Placental epithelial cell (primary cell): ENCODE results near the gene MON1A. TPM values are rescaled to one million over a fixed set of nuclear protein-coding genes. Genes with fewer than 3 reads are reported as not detected.

Source experiments
- small RNA-seq: library from RNA; depleted of rRNA; stranded (forward); fragments of <200 nt; gene quantifications from one replicate; pipeline ENCODE3, GENCODE V24; 2012
- total RNA-seq: library from RNA; depleted of rRNA; stranded (reverse); fragments of >200 nt; gene quantifications from 2 replicates; pipeline ENCODE4 v1.2.3, GENCODE V29; 2012

MON1A gene
- total RNA-seq, result 5.5 and 10.0 TPM in 2 replicates

GRCh38 chr3:49929291-49930167 lies at the start of gene MON1A:
Gene MON1A (minus strand): TSS chr3:49929811. CDS start chr3:49913346, 16,465 bp downstream.

GRCh38 chr3:49939858-49940666 lies 10.5 kb upstream of the MON1A start, which contains the start of gene RBM6:
Gene RBM6 (plus strand): TSS chr3:49940150. CDS start chr3:49962642, 22,492 bp downstream.

GRCh38 chr3:49903451-49904424 lies 25.9 kb downstream of the MON1A start, which contains the start of gene MST1R:
Gene MST1R (minus strand): TSS chr3:49903873. CDS start chr3:49903609, 264 bp downstream.

GRCh38 chr3:49869525-49870126 lies 60.0 kb downstream of the MON1A start, which contains the start of gene CAMKV:
Gene CAMKV (minus strand): TSS chr3:49869906. CDS start chr3:49862388, 7,518 bp downstream.

Small RNAs within 50 kb of the gene (small RNA-seq; reads per million reads assigned to genes)
- gene RN7SL217P, result not detected

Other genes starting within 250 kb of the MON1A start
- 9.4 and 33.4 TPM in 2 replicates for gene MST1, start 240.3 kb downstream of the MON1A start, total RNA-seq
- gene RNF123, start 240.3 kb downstream of the MON1A start, total RNA-seq, result 36.9 and 38.8 TPM in 2 replicates
- gene AMIGO3, start 210.1 kb downstream of the MON1A start, total RNA-seq, result 3.3 and 4.3 TPM in 2 replicates
- gene GMPPB, start 205.9 kb downstream of the MON1A start, total RNA-seq, result 25.5 and 46.7 TPM in 2 replicates
- 31.4 and 42.1 TPM in 2 replicates for gene IP6K1, start 143.3 kb downstream of the MON1A start, total RNA-seq
- gene CDHR4, start 129.9 kb downstream of the MON1A start, total RNA-seq, result 0.54 and 1.2 TPM in 2 replicates
- gene INKA1, start 126.5 kb downstream of the MON1A start, total RNA-seq, result 1.8 and 2.0 TPM in 2 replicates
- 0.76 and 2.7 TPM in 2 replicates for gene UBA7, start 115.9 kb downstream of the MON1A start, total RNA-seq
- gene TRAIP, start 73.2 kb downstream of the MON1A start, total RNA-seq, result 2.5 and 2.7 TPM in 2 replicates
- gene CAMKV, start 59.9 kb downstream of the MON1A start, total RNA-seq, result not detected in 2 replicates
- gene MST1R, start 25.9 kb downstream of the MON1A start, total RNA-seq, result 0.79 and 2.1 TPM in 2 replicates
- gene RBM6, start 10.3 kb upstream of the MON1A start, total RNA-seq, result 38.0 and 56.1 TPM in 2 replicates
- 166 and 212 TPM in 2 replicates for gene RBM5, start 159.1 kb upstream of the MON1A start, total RNA-seq
- 10.4 and 13.7 TPM in 2 replicates for gene SEMA3F, start 225.5 kb upstream of the MON1A start, total RNA-seq